ENCODE measurements around the gene JUNB. TPM values are rescaled to one million over a fixed set of nuclear protein-coding genes. Genes with fewer than 3 reads are reported as not detected.

The JUNB gene
- total RNA-seq, 1 donor from 2014 or later = 31.3 TPM

DNA sequence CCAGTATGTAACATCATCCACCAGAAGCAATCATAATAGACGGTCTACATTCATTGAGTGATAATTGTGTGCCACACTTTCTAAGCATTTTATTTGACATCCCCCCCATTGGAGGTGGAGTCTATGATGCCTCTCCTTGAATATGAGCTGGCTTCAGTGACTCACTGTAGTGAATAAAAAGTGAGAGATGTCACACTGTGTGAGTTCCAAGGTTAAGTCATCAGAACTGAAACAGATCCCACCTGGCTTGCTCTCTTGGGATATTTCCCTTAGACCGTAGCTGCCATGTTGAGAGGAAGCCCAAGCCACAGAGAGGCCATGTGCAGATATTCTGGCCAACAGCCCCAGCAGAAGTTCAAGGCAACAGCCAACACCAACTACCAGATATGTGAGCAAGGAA lies 30.5 kb downstream of the JUNB start:
- Mint-ChIP-seq H3K27me3 (peaks cover 22% of the 10 kb centered on the region), H3K4me3 (no peak overlapping the region), H3K4me1 (ENCODE audit: unreplicated experiment) (no peaks in the 10 kb centered on the region), H3K27ac (peak overlapping the region; percentile 42), H3K9me3 (peaks cover 4% of the 10 kb centered on the region), H3K36me3 (peaks cover 3% of the 10 kb centered on the region)
- DNase-seq (ENCODE audit: extremely low spot score, unreplicated experiment) = no peak
- TF ChIP-seq CTCF (conservative IDR thresholded peaks at IDR 0.05) = no peak

DNA sequence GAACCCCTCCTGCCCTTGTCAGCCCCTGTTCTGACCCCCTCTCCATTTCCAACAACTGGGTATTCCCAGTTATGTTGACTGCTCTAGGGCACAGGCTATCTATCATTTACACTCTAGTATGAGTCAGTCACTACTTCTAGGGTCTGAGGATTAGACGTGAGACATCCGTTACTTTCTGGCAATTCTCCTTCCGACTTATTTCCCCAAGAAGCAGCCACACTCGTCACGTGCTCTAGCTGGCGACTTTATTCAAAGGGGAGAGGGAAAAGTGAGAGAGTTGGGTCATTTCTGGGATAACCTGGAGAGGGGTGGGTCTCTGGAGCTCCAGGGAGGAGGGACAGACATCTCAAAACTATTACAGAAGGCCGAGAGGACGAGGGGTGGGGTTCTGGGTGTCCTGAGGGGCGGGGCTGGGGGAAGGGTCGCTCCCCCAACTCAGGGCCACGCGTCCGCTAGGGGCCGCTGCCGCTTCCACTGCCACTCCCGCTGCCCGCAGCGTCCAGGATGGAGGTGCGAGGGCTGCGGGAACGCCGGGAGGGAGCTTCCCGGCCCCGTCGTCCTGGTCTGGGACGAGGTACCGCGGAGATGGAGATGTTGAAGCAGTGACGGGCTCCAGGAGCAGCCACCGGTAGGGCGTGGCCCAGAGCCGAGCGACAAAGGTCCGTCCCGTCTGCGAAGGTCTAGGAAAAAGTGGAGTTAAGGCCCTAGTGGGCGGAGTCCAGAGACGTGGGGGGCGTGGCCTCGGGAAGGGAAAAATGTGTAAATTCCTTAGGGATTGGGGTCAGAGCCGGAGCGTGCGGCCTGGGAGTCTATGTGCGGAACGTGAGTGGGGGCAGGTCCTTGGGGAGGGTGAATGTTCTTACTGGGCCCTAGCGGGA lies 34.2 kb downstream of the JUNB start:
- peaks cover 4% of the 10 kb centered on the region for H3K9me3 Mint-ChIP-seq
- H3K4me3 Mint-ChIP-seq = no peak overlapping the region
- no peak overlapping the region for H3K27ac Mint-ChIP-seq
- H3K27me3 Mint-ChIP-seq = peaks cover 57% of the 10 kb centered on the region
- H3K36me3 Mint-ChIP-seq = peaks cover 3% of the 10 kb centered on the region
- DNase-seq (ENCODE audit: extremely low spot score, unreplicated experiment) = no peak
- H3K4me1 Mint-ChIP-seq (ENCODE audit: unreplicated experiment) = no peaks in the 10 kb centered on the region
- peak; percentile 77 for TF ChIP-seq CTCF (conservative IDR thresholded peaks at IDR 0.05)

- peaks cover 84% of the 10 kb centered on the region for H3K27me3 Mint-ChIP-seq
- peaks cover 3% of the 10 kb centered on the region for H3K36me3 Mint-ChIP-seq
- H3K4me3 Mint-ChIP-seq = no peak overlapping the region
- DNase-seq (ENCODE audit: extremely low spot score, unreplicated experiment) = no peak
- TF ChIP-seq CTCF (conservative IDR thresholded peaks at IDR 0.05) = no peak
- no peaks in the 10 kb centered on the region for H3K9me3 Mint-ChIP-seq
- H3K4me1 Mint-ChIP-seq (ENCODE audit: unreplicated experiment) = peaks cover 8% of the 10 kb centered on the region
- H3K27ac Mint-ChIP-seq = no peak overlapping the region
These were observed 37.2 kb downstream of the JUNB start for GRCh38 chr19:12828494-12828893.

- Mint-ChIP-seq H3K27ac (no peak overlapping the region), H3K36me3 (peaks cover 3% of the 10 kb centered on the region), H3K4me1 (ENCODE audit: unreplicated experiment) (peaks cover 12% of the 10 kb centered on the region), H3K4me3 (peak overlapping the region; percentile 62), H3K27me3 (peaks cover 92% of the 10 kb centered on the region), H3K9me3 (no peaks in the 10 kb centered on the region)
- no peak for TF ChIP-seq CTCF (conservative IDR thresholded peaks at IDR 0.05)
- no peak for DNase-seq (ENCODE audit: extremely low spot score, unreplicated experiment)
These were observed 42.1 kb downstream of the JUNB start for GRCh38 chr19:12833418-12833737.

DNA sequence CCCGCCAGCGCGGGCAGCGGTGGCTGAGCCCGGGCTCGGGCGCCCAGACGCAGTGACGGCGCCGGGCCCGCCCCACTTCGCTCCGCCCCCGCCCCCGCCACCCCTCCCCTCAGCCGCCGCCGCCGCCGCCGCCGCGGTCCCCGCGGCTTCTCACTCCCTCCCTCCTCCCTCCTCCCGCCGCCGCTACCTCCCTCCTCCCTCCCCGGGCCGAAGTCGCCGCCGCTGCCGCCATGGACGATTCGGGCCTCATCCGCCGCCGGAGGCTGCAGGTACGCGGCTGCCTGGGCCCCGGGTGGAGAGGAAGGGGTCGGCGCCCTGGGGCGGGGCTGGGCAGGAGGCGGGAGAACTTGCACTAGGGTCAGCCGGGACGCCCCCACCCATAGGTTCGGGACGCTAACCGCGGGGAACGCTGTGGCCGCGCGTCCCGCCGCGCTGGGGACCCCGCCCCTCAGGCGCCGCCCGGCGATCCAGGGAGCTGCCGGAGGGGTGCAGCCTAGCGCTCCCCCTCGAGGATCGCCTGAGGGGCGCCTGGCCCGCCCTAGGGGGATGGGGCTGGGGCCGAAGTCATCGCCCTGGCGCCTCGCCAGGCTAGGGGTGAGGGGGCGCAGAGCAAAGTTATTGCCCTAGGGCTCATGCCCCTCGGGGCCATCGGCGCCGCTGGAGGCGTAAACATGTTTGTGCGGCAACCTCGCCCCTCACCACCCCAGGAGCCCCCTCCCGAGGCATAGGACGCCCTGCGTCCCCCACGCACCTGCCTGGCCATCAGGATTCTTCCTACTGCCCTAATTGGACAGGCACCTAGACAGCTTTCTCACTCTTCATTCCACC lies 42.7 kb downstream of the JUNB start:
- Mint-ChIP-seq H3K27me3 (peaks cover 90% of the 10 kb centered on the region), H3K27ac (no peak overlapping the region), H3K4me1 (ENCODE audit: unreplicated experiment) (peaks cover 13% of the 10 kb centered on the region), H3K4me3 (peak overlapping the region; percentile 73), H3K9me3 (no peaks in the 10 kb centered on the region), H3K36me3 (peaks cover 3% of the 10 kb centered on the region)
- TF ChIP-seq CTCF (conservative IDR thresholded peaks at IDR 0.05) = no peak
- no peak for DNase-seq (ENCODE audit: extremely low spot score, unreplicated experiment)

Measured in type B pancreatic cell (in vitro differentiated cells).